ENCODE results near the gene NDUFA13.

- TF ChIP-seq CTCF (IDR thresholded peaks at IDR 0.05) (no peak), POLR2A (IDR thresholded peaks at IDR 0.05) (no peak)
These were observed 26.2 kb upstream of the NDUFA13 start for GRCh38 chr19:19489804-19490204.

Data from heart left ventricle (tissue), 13 donors.